Central memory CD8-positive, alpha-beta T cell (primary cell): ENCODE data around the gene SHISAL2A.

Experiments
- ATAC-seq: fragments of 150-1000 bp; cut with Tn5 transposase; replicated peaks from 2 replicates; pipeline ENCODE4 v1.10.0; 2022; ENCODE audit warnings: mild to moderate bottlenecking, moderate FRiP score, moderate number of reproducible peaks; ENCODE audit not compliant: poor library complexity, severe bottlenecking; ENCODE audit errors: extremely low read depth
- DNase-seq, 2 donors: peaks; one replicate each; pipeline ENCODE4 v3.0.0; 2021; ENCODE audit warnings: low spot score in 2 of 2
- H3K27ac Mint-ChIP-seq: one replicate; pipeline ENCODE4 v1.8.0; 2022; ENCODE audit warnings: low read depth, mild to moderate bottlenecking, moderate library complexity, mixed read lengths
- H3K27me3 Mint-ChIP-seq: one replicate; pipeline ENCODE4 v1.8.0; 2022; ENCODE audit warnings: mixed read lengths
- H3K36me3 Mint-ChIP-seq: one replicate; pipeline ENCODE4 v1.8.0; 2022; ENCODE audit warnings: mild to moderate bottlenecking, moderate library complexity, mixed read lengths; ENCODE audit not compliant: insufficient read depth
- H3K4me1 Mint-ChIP-seq: one replicate; pipeline ENCODE4 v1.8.0; 2022; ENCODE audit warnings: mixed read lengths
- H3K4me3 Mint-ChIP-seq: one replicate; pipeline ENCODE4 v1.8.0; 2022; ENCODE audit warnings: mild to moderate bottlenecking, moderate library complexity, mixed read lengths
- H3K9me3 Mint-ChIP-seq: one replicate; pipeline ENCODE4 v1.8.0; 2022; ENCODE audit warnings: mixed read lengths

Gene SHISAL2A

GRCh38 chr1:52629325-52629643, 3.7 kb upstream of the SHISAL2A start:
- Mint-ChIP-seq H3K27ac (no peak overlapping the region), H3K36me3 (peaks cover 20% of the 10 kb centered on the region), H3K9me3 (no peaks in the 10 kb centered on the region), H3K4me1 (peaks cover 56% of the 10 kb centered on the region), H3K27me3 (no peaks in the 10 kb centered on the region), H3K4me3 (peak overlapping the region; percentile 10)
- DNase-seq (no peak), ATAC-seq (no peak)

GRCh38 chr1:52629667-52630066, 3.3 kb upstream of the SHISAL2A start:
- no peak overlapping the region for H3K27ac Mint-ChIP-seq
- H3K9me3 Mint-ChIP-seq = no peaks in the 10 kb centered on the region
- H3K27me3 Mint-ChIP-seq = no peaks in the 10 kb centered on the region
- ATAC-seq (no peak), DNase-seq (no peak)
- peaks cover 60% of the 10 kb centered on the region for H3K4me1 Mint-ChIP-seq
- H3K4me3 Mint-ChIP-seq = no peak overlapping the region
- peaks cover 20% of the 10 kb centered on the region for H3K36me3 Mint-ChIP-seq

- ATAC-seq = no peak
- peak overlapping the region; percentile 89 for H3K4me3 Mint-ChIP-seq
Measured at GRCh38 chr1:52631759-52632331, 1.1 kb upstream of the SHISAL2A start.

GRCh38 chr1:52633291-52633754, 355 bp downstream of the SHISAL2A start:
- H3K4me1 Mint-ChIP-seq = peaks cover 75% of the 10 kb centered on the region
- peak overlapping the region; percentile 98 for H3K27ac Mint-ChIP-seq
- H3K27me3 Mint-ChIP-seq = no peaks in the 10 kb centered on the region
- H3K9me3 Mint-ChIP-seq = no peaks in the 10 kb centered on the region
- H3K36me3 Mint-ChIP-seq = peaks cover 32% of the 10 kb centered on the region
- H3K4me3 Mint-ChIP-seq = peak overlapping the region; percentile 89
- ATAC-seq (peak; percentile 2), DNase-seq (peak in 1 of 2 donors; percentile 18)

More at GRCh38 chr1:52631759-52632331, 1.1 kb upstream of the SHISAL2A start:
- Mint-ChIP-seq H3K36me3 (peaks cover 21% of the 10 kb centered on the region), H3K27ac (peak overlapping the region; percentile 98), H3K27me3 (no peaks in the 10 kb centered on the region), H3K9me3 (no peaks in the 10 kb centered on the region), H3K4me1 (peaks cover 70% of the 10 kb centered on the region)
- DNase-seq = no peak

- ATAC-seq = no peak
- Mint-ChIP-seq H3K4me3 (peak overlapping the region; percentile 89), H3K27ac (peak overlapping the region; percentile 98), H3K27me3 (no peaks in the 10 kb centered on the region), H3K4me1 (peaks cover 75% of the 10 kb centered on the region), H3K36me3 (peaks cover 33% of the 10 kb centered on the region), H3K9me3 (no peaks in the 10 kb centered on the region)
- DNase-seq = no peak
Measured at GRCh38 chr1:52634111-52634510, 1.1 kb downstream of the SHISAL2A start.

- peaks cover 31% of the 10 kb centered on the region for H3K36me3 Mint-ChIP-seq
- peak overlapping the region; percentile 98 for H3K27ac Mint-ChIP-seq
- DNase-seq (no peak), ATAC-seq (no peak)
- H3K9me3 Mint-ChIP-seq = no peaks in the 10 kb centered on the region
- H3K4me1 Mint-ChIP-seq = peaks cover 74% of the 10 kb centered on the region
- H3K4me3 Mint-ChIP-seq = peak overlapping the region; percentile 89
- H3K27me3 Mint-ChIP-seq = no peaks in the 10 kb centered on the region
Measured at GRCh38 chr1:52635321-52636089, 2.5 kb downstream of the SHISAL2A start.

- peaks cover 5% of the 10 kb centered on the region for H3K9me3 Mint-ChIP-seq
- peaks cover 35% of the 10 kb centered on the region for H3K36me3 Mint-ChIP-seq
- H3K27me3 Mint-ChIP-seq = no peaks in the 10 kb centered on the region
- peak overlapping the region; percentile 98 for H3K27ac Mint-ChIP-seq
- peaks cover 79% of the 10 kb centered on the region for H3K4me1 Mint-ChIP-seq
- ATAC-seq (peak; percentile 79), DNase-seq (peak; percentile 34 to 78)
- peak overlapping the region; percentile 75 for H3K4me3 Mint-ChIP-seq
Measured at GRCh38 chr1:52636721-52637695, 4.0 kb downstream of the SHISAL2A start.

GRCh38 chr1:52637946-52638345, 5.0 kb downstream of the SHISAL2A start:
- Mint-ChIP-seq H3K27ac (peak overlapping the region; percentile 98), H3K9me3 (peaks cover 5% of the 10 kb centered on the region), H3K4me3 (peak overlapping the region; percentile 75), H3K27me3 (no peaks in the 10 kb centered on the region), H3K36me3 (peaks cover 35% of the 10 kb centered on the region), H3K4me1 (peaks cover 81% of the 10 kb centered on the region)
- no peak for DNase-seq
- no peak for ATAC-seq

GRCh38 chr1:52640697-52641096, 7.7 kb downstream of the SHISAL2A start:
- no peak overlapping the region for H3K4me3 Mint-ChIP-seq
- H3K27me3 Mint-ChIP-seq = no peaks in the 10 kb centered on the region
- ATAC-seq (no peak), DNase-seq (no peak)
- peaks cover 5% of the 10 kb centered on the region for H3K9me3 Mint-ChIP-seq
- H3K4me1 Mint-ChIP-seq = peaks cover 67% of the 10 kb centered on the region
- H3K36me3 Mint-ChIP-seq = peaks cover 28% of the 10 kb centered on the region
- peak overlapping the region; percentile 70 for H3K27ac Mint-ChIP-seq

- DNase-seq = no peak
- H3K27ac Mint-ChIP-seq = peak overlapping the region; percentile 70
- peaks cover 65% of the 10 kb centered on the region for H3K4me1 Mint-ChIP-seq
- H3K27me3 Mint-ChIP-seq = no peaks in the 10 kb centered on the region
- peaks cover 29% of the 10 kb centered on the region for H3K36me3 Mint-ChIP-seq
- no peak for ATAC-seq
- H3K9me3 Mint-ChIP-seq = peaks cover 5% of the 10 kb centered on the region
- H3K4me3 Mint-ChIP-seq = no peak overlapping the region
Measured at GRCh38 chr1:52641307-52641706, 8.3 kb downstream of the SHISAL2A start.

GRCh38 chr1:52645261-52645660, 12.3 kb downstream of the SHISAL2A start:
- Mint-ChIP-seq H3K36me3 (peaks cover 35% of the 10 kb centered on the region), H3K4me3 (no peak overlapping the region), H3K27me3 (no peaks in the 10 kb centered on the region), H3K4me1 (peaks cover 46% of the 10 kb centered on the region), H3K27ac (peak overlapping the region; percentile 29), H3K9me3 (peaks cover 5% of the 10 kb centered on the region)
- ATAC-seq (no peak), DNase-seq (no peak)

GRCh38 chr1:52651904-52652303, 18.9 kb downstream of the SHISAL2A start:
- H3K27me3 Mint-ChIP-seq = no peaks in the 10 kb centered on the region
- H3K27ac Mint-ChIP-seq = no peak overlapping the region
- H3K9me3 Mint-ChIP-seq = no peaks in the 10 kb centered on the region
- ATAC-seq (no peak), DNase-seq (no peak)
- peaks cover 22% of the 10 kb centered on the region for H3K36me3 Mint-ChIP-seq
- peaks cover 17% of the 10 kb centered on the region for H3K4me1 Mint-ChIP-seq
- H3K4me3 Mint-ChIP-seq = no peak overlapping the region
